Suprapubic skin (tissue), 4 donors: ENCODE measurements around the gene IFT74. TPM values are rescaled to one million over a fixed set of nuclear protein-coding genes. Genes with fewer than 3 reads are reported as not detected.

ENCODE experiments used
- DNase-seq, 2 donors: peaks; one replicate each; pipeline ENCODE4 v3.0.0-alpha.2; 2019; ENCODE audit warnings: low spot score in 2 of 2
- H3K27ac ChIP-seq: fragments of 200-600 bp; sonication (generic); one replicate; pipeline ENCODE4 v1.5.1; 2019
- H3K27me3 ChIP-seq: fragments of 200-600 bp; sonication (generic); one replicate; pipeline ENCODE4 v1.5.1; 2019
- H3K36me3 ChIP-seq: fragments of 200-600 bp; sonication (generic); one replicate; pipeline ENCODE4 v1.5.1; 2019
- H3K4me1 ChIP-seq: fragments of 200-600 bp; sonication (generic); one replicate; pipeline ENCODE4 v1.5.1; 2019
- H3K4me3 ChIP-seq: fragments of 200-600 bp; sonication (generic); one replicate; pipeline ENCODE4 v1.5.1; 2019; ENCODE audit warnings: mild to moderate bottlenecking
- H3K9me3 ChIP-seq: fragments of 200-600 bp; sonication (generic); one replicate; pipeline ENCODE4 v1.5.1; 2019
- CTCF ChIP-seq, 2 donors: fragments of 200-600 bp in 1 of 2; fragments of 450-650 bp in 1 of 2; sonication (generic) in 1 of 2; IDR thresholded peaks; one replicate each; pipeline ENCODE4 v1.5.1; 2016 to 2019; ENCODE audit warnings: antibody characterized with exemption in 2 of 2, mild to moderate bottlenecking in 1 of 2, moderate library complexity in 1 of 2
- EP300 ChIP-seq: sonication (generic); formaldehyde crosslinking; IDR thresholded peaks from one replicate; pipeline ENCODE4 v1.6.1; 2017; ENCODE audit warnings: antibody characterized with exemption
- POLR2A ChIP-seq, 2 donors: fragments of 450-650 bp; IDR thresholded peaks; one replicate each; pipeline ENCODE4 v1.6.1; 2017; ENCODE audit warnings: antibody characterized with exemption in 2 of 2, mild to moderate bottlenecking in 2 of 2, moderate library complexity in 2 of 2
- POLR2AphosphoS5 ChIP-seq, 3 donors: sonication (generic); formaldehyde crosslinking; IDR thresholded peaks; one replicate each; pipeline ENCODE4 v1.6.1; 2017; ENCODE audit warnings: antibody characterized with exemption in 3 of 3
- WGBS: methylation state at CpG from one replicate; pipeline ENCODE4 v1.1.5; 2018; 5-methylcytosine and 5-hydroxymethylcytosine counted together
- total RNA-seq, 4 donors: library from RNA; depleted of rRNA; stranded (reverse); fragments of >200 nt; gene quantifications; one replicate each; pipeline ENCODE4 v1.1.0, GENCODE V29; 2016

Gene IFT74
- total RNA-seq, 4 donors from 2014 or later: 8.2 to 19.4 (median 11.1) TPM

DNA sequence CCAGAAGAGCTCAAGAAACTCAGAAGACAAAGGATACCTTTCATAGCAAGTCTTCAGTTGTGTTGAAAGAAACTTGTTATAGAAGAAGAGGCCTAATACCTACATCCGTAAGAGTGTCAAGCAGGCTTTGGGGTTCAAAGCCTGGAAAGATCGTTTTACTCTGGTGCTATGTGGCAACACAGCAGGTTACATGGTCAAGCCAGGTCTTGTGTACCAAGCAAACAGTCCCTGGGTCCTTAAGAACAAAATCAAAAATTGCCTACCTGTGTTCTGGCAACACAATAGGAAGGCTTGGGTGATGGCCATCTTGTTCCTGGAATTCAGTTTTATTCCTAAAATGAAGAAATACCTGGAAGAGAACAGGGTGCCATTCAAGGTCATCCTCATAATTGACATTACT, 81.3 kb downstream of the IFT74 start:
- 86% methylated on average over 2 of the region's 2 CpGs for WGBS

DNA sequence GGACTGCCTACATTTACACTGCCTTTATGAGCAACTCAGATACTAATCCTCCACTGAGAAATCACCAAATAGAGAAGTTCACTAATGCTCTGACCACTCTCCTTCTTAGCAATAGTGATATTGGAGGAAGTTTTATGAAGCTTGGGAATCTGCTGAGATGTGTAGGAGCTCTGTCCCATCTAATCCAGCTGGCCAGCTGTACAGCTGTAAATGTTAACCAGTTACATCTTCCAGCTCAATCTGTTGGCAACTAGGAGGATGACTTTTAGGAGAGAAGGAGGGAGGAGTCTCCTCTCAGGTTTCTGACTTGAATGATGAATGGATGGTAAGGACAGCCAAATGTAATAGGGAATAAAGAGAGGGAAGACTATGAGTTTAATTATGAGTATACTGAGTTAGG, 85.5 kb downstream of the IFT74 start:
- no peak for DNase-seq
- H3K4me3 ChIP-seq: no peak overlapping the region
- H3K9me3 ChIP-seq: no peaks in the 10 kb centered on the region
- TF ChIP-seq POLR2AphosphoS5 (IDR thresholded peaks at IDR 0.05): no peak
- no peak for TF ChIP-seq CTCF (IDR thresholded peaks at IDR 0.05)
- no peak for TF ChIP-seq POLR2A (IDR thresholded peaks at IDR 0.05)
- no peak for TF ChIP-seq EP300
- H3K36me3 ChIP-seq: peaks cover 3% of the 10 kb centered on the region
- H3K27ac ChIP-seq: no peak overlapping the region
- H3K27me3 ChIP-seq: no peaks in the 10 kb centered on the region
- H3K4me1 ChIP-seq: no peaks in the 10 kb centered on the region

More for the DNA sequence above, 81.3 kb downstream of the IFT74 start:
- Histone ChIP-seq H3K4me3 (no peak overlapping the region), H3K27me3 (no peaks in the 10 kb centered on the region), H3K27ac (no peak overlapping the region), H3K36me3 (no peaks in the 10 kb centered on the region), H3K9me3 (no peaks in the 10 kb centered on the region), H3K4me1 (no peaks in the 10 kb centered on the region)
- DNase-seq: no peak
- TF ChIP-seq CTCF (IDR thresholded peaks at IDR 0.05) (no peak), POLR2A (IDR thresholded peaks at IDR 0.05) (no peak), EP300 (no peak), POLR2AphosphoS5 (IDR thresholded peaks at IDR 0.05) (no peak)

DNA sequence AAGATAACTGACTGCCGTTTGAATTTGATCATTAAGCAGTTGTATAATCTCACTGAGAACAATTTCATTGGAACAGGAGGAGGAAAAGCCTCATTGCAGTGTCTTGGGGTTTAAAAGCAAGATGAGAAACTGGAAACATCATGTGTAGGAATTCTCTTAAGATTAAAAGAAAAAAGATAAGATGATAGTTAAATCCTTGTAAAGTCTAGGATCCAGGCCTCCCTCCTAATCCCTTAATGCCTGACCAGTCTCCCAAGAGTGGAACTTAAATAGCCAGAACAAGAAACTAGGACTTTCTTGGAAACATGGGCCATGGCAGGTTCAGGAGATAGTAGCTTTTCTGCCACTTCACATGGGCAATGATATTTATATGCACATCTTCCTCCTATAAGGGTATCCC, 86.3 kb downstream of the IFT74 start:
- H3K4me3 ChIP-seq: no peak overlapping the region
- WGBS: 79% methylated on average over 1 of the region's 1 CpG
- no peak for DNase-seq

DNA sequence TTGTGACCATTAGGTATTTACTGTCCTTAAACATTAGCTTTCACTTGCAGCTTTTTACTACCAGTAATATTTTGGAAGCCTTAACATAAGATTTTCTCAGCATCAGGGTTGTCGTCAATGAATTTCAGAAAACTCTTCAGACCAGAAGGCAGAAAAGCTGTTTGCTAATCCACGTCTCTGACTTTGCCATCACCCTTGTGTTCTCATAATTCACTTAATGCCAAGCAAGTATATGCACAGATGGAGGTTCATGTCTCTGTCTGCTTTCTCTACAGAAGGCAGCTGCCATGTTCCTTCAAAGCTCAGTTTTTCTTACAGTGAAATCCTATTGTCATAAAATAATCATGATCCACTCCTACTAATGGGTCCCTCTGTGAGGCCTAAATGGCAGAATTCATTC, 87.0 kb downstream of the IFT74 start:
- Histone ChIP-seq H3K27me3 (no peaks in the 10 kb centered on the region), H3K36me3 (peaks cover 7% of the 10 kb centered on the region), H3K9me3 (no peaks in the 10 kb centered on the region), H3K27ac (no peak overlapping the region), H3K4me1 (no peaks in the 10 kb centered on the region), H3K4me3 (no peak overlapping the region)
- TF ChIP-seq POLR2A (IDR thresholded peaks at IDR 0.05) (no peak), CTCF (IDR thresholded peaks at IDR 0.05) (no peak), POLR2AphosphoS5 (IDR thresholded peaks at IDR 0.05) (no peak), EP300 (no peak)
- WGBS: 95% methylated on average over 2 of the region's 2 CpGs
- DNase-seq: no peak

More for the DNA sequence above, 86.3 kb downstream of the IFT74 start:
- Histone ChIP-seq H3K27ac (no peak overlapping the region), H3K9me3 (no peaks in the 10 kb centered on the region), H3K4me1 (no peaks in the 10 kb centered on the region), H3K27me3 (no peaks in the 10 kb centered on the region), H3K36me3 (peaks cover 3% of the 10 kb centered on the region)
- TF ChIP-seq POLR2AphosphoS5 (IDR thresholded peaks at IDR 0.05) (no peak), POLR2A (IDR thresholded peaks at IDR 0.05) (no peak), CTCF (IDR thresholded peaks at IDR 0.05) (no peak), EP300 (no peak)

- TF ChIP-seq CTCF (IDR thresholded peaks at IDR 0.05): no peak
- no peak for TF ChIP-seq POLR2A (IDR thresholded peaks at IDR 0.05)
- TF ChIP-seq POLR2AphosphoS5 (IDR thresholded peaks at IDR 0.05): no peak
- no peak for TF ChIP-seq EP300
Observed at GRCh38 chr9:27047136-27047535, 90.9 kb downstream of the IFT74 start.

More at GRCh38 chr9:27047136-27047535, 90.9 kb downstream of the IFT74 start:
- H3K27ac ChIP-seq: no peak overlapping the region
- no peak overlapping the region for H3K4me3 ChIP-seq
- WGBS: 77% methylated on average over 4 of the region's 4 CpGs
- H3K9me3 ChIP-seq: no peaks in the 10 kb centered on the region
- peaks cover 15% of the 10 kb centered on the region for H3K36me3 ChIP-seq
- H3K4me1 ChIP-seq: no peaks in the 10 kb centered on the region
- no peaks in the 10 kb centered on the region for H3K27me3 ChIP-seq
- DNase-seq: no peak
